GM20431 (cell line): ENCODE results near the gene FNDC3A.

Source experiments
- in situ Hi-C: fragments of 300-500 bp; cut with MseI, MboI; formaldehyde crosslinking; loops from one replicate; pipeline ENCODE4 v1.15.0; 2020; ENCODE audit warnings: low sequenced_read_pairs; ENCODE audit not compliant: unreplicated experiment

Gene FNDC3A

DNA sequence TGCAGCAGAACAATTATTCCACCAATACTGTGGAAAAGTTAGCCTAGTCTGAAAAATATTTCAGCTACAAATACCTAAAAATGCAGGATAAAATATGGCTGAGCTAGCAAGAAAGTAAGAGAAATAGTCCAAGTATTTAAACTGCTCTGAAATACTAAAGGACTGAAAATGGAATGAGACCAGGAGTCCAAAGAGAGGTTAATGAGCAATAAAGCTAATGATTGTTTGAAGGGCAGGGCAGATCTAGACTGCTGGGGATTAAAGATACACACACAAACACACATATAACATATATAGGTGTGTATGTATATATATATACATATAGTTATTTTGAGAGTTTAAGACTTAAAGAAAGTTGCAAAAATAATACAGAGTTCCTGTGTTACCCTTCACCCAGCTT is 269.4 kb downstream of the FNDC3A start:
- in situ Hi-C loops, result no loop called here

- in situ Hi-C loops, result no loop called here
Observed at GRCh38 chr13:49246850-49247642, 271.3 kb downstream of the FNDC3A start.

GRCh38 chr13:49247643-49248621 is 272.2 kb downstream of the FNDC3A start, which contains the start of gene CDADC1:
Gene CDADC1, plus strand, starts transcription at chr13:49247925. Its CDS starts 113 bp downstream, at chr13:49248038.
- in situ Hi-C loops, result no loop called here

DNA sequence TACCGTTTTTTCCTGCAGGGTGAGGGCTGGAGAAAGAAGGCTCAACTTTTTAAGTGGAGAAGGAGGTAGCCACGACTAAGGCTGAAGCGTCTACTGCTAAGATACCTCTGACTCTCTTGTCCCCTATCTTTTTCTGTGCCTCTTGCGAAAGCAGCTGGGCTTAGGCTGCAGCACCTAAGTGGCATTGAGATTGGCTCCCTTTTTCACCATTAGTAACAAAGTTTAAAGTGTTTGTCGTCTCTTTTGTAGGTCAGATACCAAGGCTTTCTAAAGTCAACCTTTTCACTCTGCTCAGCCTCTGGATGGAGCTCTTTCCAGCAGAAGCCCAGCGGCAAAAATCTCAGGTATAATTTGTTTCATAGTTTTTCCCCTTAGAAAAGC is 272.9 kb downstream of the FNDC3A start:
- in situ Hi-C loops, result no loop called here

GRCh38 chr13:49251326-49251725 is 275.6 kb downstream of the FNDC3A start:
- in situ Hi-C loops, result no loop called here

- in situ Hi-C loops, result no loop called here
Observed at GRCh38 chr13:49253310-49253709, 277.6 kb downstream of the FNDC3A start.

GRCh38 chr13:49254007-49254406 is 278.3 kb downstream of the FNDC3A start:
- in situ Hi-C loops, result no loop called here

- in situ Hi-C loops, result no loop called here
Observed at GRCh38 chr13:49256841-49257240, 281.1 kb downstream of the FNDC3A start.

DNA sequence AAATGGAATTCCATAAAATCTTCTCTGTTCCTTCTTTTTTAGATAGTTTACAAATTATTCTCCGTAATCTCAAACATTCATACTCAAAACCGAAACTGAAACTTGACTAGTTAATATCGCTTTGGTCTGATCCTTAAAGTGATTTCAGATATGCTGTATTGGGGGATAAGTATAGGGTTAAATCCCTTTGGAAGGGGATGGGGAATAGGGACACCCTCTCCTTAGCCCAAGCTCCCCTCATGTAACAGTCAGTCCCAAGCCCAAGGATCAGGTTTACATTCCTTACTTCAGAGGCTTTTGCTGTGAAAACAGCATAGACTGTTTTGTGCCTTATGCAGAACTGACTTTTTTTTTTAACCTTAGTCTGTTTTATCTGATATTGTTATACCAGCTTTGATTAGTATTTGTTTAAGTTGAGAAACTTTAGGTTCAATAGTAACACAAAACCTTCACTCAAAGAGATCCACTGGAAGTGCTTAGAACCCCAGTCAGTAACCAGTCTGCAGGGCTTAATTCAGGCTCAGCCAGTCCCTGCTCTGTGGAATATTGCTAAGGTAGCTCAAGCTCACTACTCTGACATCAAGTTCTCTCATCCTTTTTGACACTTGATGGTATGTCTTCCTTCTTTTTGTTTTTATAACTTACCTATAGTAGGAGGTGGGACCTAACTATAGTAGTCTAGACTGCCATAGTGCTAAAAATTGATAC is 282.5 kb downstream of the FNDC3A start:
- in situ Hi-C loops, result no loop called here
